K562 (cell line): ENCODE measurements around the gene TEDDM1.

ENCODE experiments used
- CREB3 ChIP-seq: fragments of 450-650 bp; conservative IDR thresholded peaks from 2 replicates; pipeline ENCODE4 v1.6.1; 2016; ENCODE audit warnings: missing genetic modification characterization, low read depth, mild to moderate bottlenecking, missing compliant biosample characterization, moderate library complexity
- E4F1 ChIP-seq: fragments of 250-450 bp; sonication (Bioruptor Pico); IDR thresholded peaks from 2 replicates; pipeline ENCODE4 v1.5.0; 2021; ENCODE audit warnings: mild to moderate bottlenecking, borderline replicate concordance
- ELF1 ChIP-seq: fragments of 200-800 bp; sonication (Bioruptor generic); IDR thresholded peaks from 2 replicates; pipeline ENCODE4 v1.6.1; 2016; ENCODE audit warnings: missing genetic modification characterization, missing compliant biosample characterization
- IRF2 ChIP-seq: sonication (generic); formaldehyde crosslinking; IDR thresholded peaks from 2 replicates; pipeline ENCODE4 v1.8.1; 2022; ENCODE audit warnings: mild to moderate bottlenecking, missing genetic modification reagents
- KLF10 ChIP-seq: fragments of 250-450 bp; sonication (Bioruptor Pico); IDR thresholded peaks from 2 replicates; pipeline ENCODE4 v1.6.1; 2021; ENCODE audit warnings: matching md5 sums
- L3MBTL2 ChIP-seq: fragments of 450-650 bp; IDR thresholded peaks from 2 replicates; pipeline ENCODE4 v1.6.1; 2016; ENCODE audit warnings: mild to moderate bottlenecking, moderate library complexity
- NFE2 ChIP-seq: IDR thresholded peaks from 2 replicates; pipeline ENCODE4 v1.6.1; 2014; ENCODE audit warnings: antibody characterized with exemption, low read depth
- POLR2A ChIP-seq: fragments of 450-650 bp; conservative IDR thresholded peaks from 2 replicates; pipeline ENCODE4 v1.6.1; 2016
- SIN3A ChIP-seq, 2 experiments: fragments of 150-350 bp in 1 of 2; IDR thresholded peaks; 2 replicates each; pipeline ENCODE4 v1.6.1; 2011 to 2016; ENCODE audit warnings: borderline replicate concordance in 2 of 2, low read depth in 2 of 2, low read length in 2 of 2, mild to moderate bottlenecking in 2 of 2, moderate library complexity in 2 of 2; ENCODE audit not compliant: control insufficient read depth in 1 of 2
- TF ChIP-seq, protein P1 (sequence below): sonication (generic); formaldehyde crosslinking; IDR thresholded peaks from 2 replicates; pipeline ENCODE4 v1.9.0; 2022; ENCODE audit warnings: mild to moderate bottlenecking, missing genetic modification reagents
- TF ChIP-seq, protein P2 (sequence below), 3 experiments: IDR thresholded peaks in 2 of 3; conservative IDR thresholded peaks in 1 of 3; 2 replicates each; pipeline ENCODE4 v1.5.1; 2011 to 2012; ENCODE audit warnings: low read length in 3 of 3, mild to moderate bottlenecking in 3 of 3, control low read depth in 2 of 3, improper control_type of control experiment in 1 of 3, inconsistent platforms in 1 of 3, low read depth in 1 of 3, mixed read lengths in 1 of 3, moderate library complexity in 1 of 3; ENCODE audit not compliant: insufficient read depth in 2 of 3

DNA sequence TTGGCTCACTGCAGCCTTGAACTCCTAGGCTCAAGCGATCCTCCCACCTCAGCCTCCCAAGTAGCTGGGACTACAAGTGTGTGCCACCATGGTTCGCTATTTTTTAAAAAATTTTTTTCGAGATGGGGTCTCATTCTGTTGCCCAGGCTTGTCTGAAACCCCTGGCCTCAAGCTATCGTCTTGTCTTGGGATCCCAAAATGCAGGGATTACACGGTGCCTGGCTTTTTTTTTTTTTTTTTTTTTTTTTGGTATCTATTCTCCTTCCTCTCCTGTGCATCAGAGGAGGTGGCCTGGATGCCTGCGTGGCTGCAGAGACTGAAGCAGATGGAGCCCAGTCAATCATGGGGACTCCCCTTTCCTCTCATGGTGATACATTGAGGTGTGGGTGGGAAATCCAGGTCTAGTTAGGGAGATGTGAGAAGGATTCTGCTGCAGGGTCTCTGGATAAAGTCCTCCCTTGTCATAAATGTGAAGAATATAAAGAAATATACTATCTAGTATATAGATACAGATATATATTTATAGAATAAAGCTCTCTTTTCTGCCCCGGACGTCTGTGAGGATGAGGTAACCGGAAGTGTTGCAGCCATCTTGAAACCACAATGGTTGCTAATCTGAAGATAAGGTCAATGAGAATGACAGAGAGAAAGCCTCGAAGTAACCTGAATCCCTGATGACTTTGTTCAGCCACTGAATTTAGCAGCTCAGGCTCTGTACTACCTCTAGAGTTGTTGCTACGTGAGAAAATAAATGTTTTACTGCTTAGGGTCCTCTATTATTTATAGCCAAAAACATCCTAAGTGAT is 30.0 kb upstream of the TEDDM1 start:
- TF ChIP-seq NFE2 (peak; percentile 61), IRF2 (CRISPR knock-in tag) (no peak), CREB3 (tag) (no peak), ELF1 (tag) (peak; percentile 49; the same call in 1 of the 2 replicates), KLF10 (CRISPR knock-in tag) (no peak), E4F1 (CRISPR knock-in tag) (no peak), SIN3A (IDR thresholded peaks at IDR 0.05; ENCODE audit: borderline replicate concordance in 2 of 2, control insufficient read depth in 1 of 2, low read depth in 2 of 2, low read length in 2 of 2) (no peak), POLR2A (no peak), L3MBTL2 (no peak)
- TF ChIP-seq, protein P1, sequence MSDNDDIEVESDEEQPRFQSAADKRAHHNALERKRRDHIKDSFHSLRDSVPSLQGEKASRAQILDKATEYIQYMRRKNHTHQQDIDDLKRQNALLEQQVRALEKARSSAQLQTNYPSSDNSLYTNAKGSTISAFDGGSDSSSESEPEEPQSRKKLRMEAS: no peak
- TF ChIP-seq, protein P2, sequence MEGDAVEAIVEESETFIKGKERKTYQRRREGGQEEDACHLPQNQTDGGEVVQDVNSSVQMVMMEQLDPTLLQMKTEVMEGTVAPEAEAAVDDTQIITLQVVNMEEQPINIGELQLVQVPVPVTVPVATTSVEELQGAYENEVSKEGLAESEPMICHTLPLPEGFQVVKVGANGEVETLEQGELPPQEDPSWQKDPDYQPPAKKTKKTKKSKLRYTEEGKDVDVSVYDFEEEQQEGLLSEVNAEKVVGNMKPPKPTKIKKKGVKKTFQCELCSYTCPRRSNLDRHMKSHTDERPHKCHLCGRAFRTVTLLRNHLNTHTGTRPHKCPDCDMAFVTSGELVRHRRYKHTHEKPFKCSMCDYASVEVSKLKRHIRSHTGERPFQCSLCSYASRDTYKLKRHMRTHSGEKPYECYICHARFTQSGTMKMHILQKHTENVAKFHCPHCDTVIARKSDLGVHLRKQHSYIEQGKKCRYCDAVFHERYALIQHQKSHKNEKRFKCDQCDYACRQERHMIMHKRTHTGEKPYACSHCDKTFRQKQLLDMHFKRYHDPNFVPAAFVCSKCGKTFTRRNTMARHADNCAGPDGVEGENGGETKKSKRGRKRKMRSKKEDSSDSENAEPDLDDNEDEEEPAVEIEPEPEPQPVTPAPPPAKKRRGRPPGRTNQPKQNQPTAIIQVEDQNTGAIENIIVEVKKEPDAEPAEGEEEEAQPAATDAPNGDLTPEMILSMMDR (IDR thresholded peaks at IDR 0.05 in 2 of 3, conservative IDR thresholded peaks at IDR 0.05 in 1 of 3; ENCODE audit: insufficient read depth in 2 of 3, low read depth in 1 of 3, low read length in 3 of 3): no peak
